GM12878 (cell line): Measurements from ENCODE around the gene ZNF526. TPM values are rescaled to one million over a fixed set of nuclear protein-coding genes. Genes with fewer than 3 reads are reported as not detected.

ENCODE experiments used
- ATAC-seq: fragments of 200-7000 bp; cut with Tn5 transposase; 3 replicates; pipeline ENCODE4 v1.9.1; 2020; ENCODE audit warnings: mild to moderate bottlenecking, moderate library complexity
- BruUV-seq: library from RNA; stranded (reverse); fragments of 400-500 nt; replicated peaks from 2 replicates; lab custom pipeline; 2021; lab: Mats Ljungman, UMichigan
- CTCF ChIA-PET: fragments of 300-600 bp; sonication (Branson Sonifier 250); formaldehyde crosslinking; extraction: SDS; loops from one replicate; lab custom pipeline; 2021; ENCODE audit warnings: inconsistent platforms; lab: Yijun Ruan, JAX
- POLR2A ChIA-PET: fragments of 350-600 bp; formaldehyde crosslinking; extraction: SDS; loops from one replicate; lab custom pipeline; 2021; ENCODE audit warnings: inconsistent platforms; lab: Charles Lee
- RAD21 ChIA-PET: fragments of 300-600 bp; sonication (Branson Sonifier 250); formaldehyde crosslinking; loops from one replicate; lab custom pipeline; 2023; ENCODE audit warnings: antibody characterized with exemption; ENCODE audit not compliant: unreplicated experiment; lab: Charles Lee
- SMC1A ChIA-PET: fragments of 300-600 bp; sonication (Branson Sonifier 250); formaldehyde crosslinking; loops from one replicate; lab custom pipeline; 2023; ENCODE audit not compliant: unreplicated experiment, uncharacterized antibody; lab: Charles Lee
- DNase-seq: peaks from one replicate; pipeline ENCODE4 v3.0.0-alpha.2; 2011; ENCODE audit warnings: low read depth, low spot score
- FAIRE-seq: peaks from 3 replicates; lab custom pipeline; 2011; peaks lifted over from hg19 to GRCh38; lab: Jason Lieb, UNC
- H2AFZ ChIP-seq: 2 replicates; pipeline ENCODE4 v1.6.0; 2011; ENCODE audit warnings: low read depth, low read length, control low read depth; ENCODE audit not compliant: control insufficient read depth
- H3K27ac ChIP-seq: 2 replicates; pipeline ENCODE4 v1.5.1; 2011; ENCODE audit warnings: control low read depth; ENCODE audit not compliant: control insufficient read depth, insufficient read depth
- H3K27me3 ChIP-seq, 2 experiments: replicated peaks in 1 of 2; 2 replicates each; pipeline versions ENCODE4 v1.6.0 to v1.6.1; 2011; ENCODE audit warnings: low read length in 1 of 2; ENCODE audit not compliant: control insufficient read depth in 2 of 2, insufficient read depth in 2 of 2
- H3K36me3 ChIP-seq, 2 experiments: 2 replicates each; pipeline ENCODE4 v1.5.1; 2011; ENCODE audit warnings: low read length in 1 of 2; ENCODE audit not compliant: control insufficient read depth in 2 of 2, insufficient read depth in 2 of 2
- H3K4me1 ChIP-seq: 2 replicates; pipeline ENCODE4 v1.6.1; 2011; ENCODE audit warnings: mild to moderate bottlenecking, low read length, moderate library complexity, mixed read lengths; ENCODE audit not compliant: control insufficient read depth, insufficient read depth
- H3K4me2 ChIP-seq: 2 replicates; pipeline ENCODE4 v1.6.0; 2011; ENCODE audit warnings: control low read depth; ENCODE audit not compliant: control insufficient read depth, insufficient read depth
- H3K4me3 ChIP-seq: fragments of 200-600 bp; sonication (generic); 2 replicates; pipeline ENCODE4 v1.5.1; 2016
- H3K79me2 ChIP-seq: 2 replicates; pipeline ENCODE4 v1.6.0; 2011; ENCODE audit warnings: low read length; ENCODE audit not compliant: control insufficient read depth, insufficient read depth
- H3K9ac ChIP-seq: 2 replicates; pipeline ENCODE4 v1.8.0; 2011; ENCODE audit warnings: low read length, control low read depth, mixed read lengths; ENCODE audit not compliant: control insufficient read depth, insufficient read depth
- H3K9me3 ChIP-seq: replicated peaks from 3 replicates; pipeline ENCODE4 v1.5.1; 2011; ENCODE audit warnings: mild to moderate bottlenecking, low read length; ENCODE audit not compliant: control insufficient read depth, insufficient read depth
- H4K20me1 ChIP-seq: 2 replicates; pipeline ENCODE4 v1.6.0; 2011; ENCODE audit not compliant: control insufficient read depth, insufficient read depth
- ATF3 ChIP-seq: IDR thresholded peaks from 2 replicates; pipeline ENCODE4 v1.6.1; 2011; ENCODE audit warnings: low read depth, mild to moderate bottlenecking, low read length, moderate library complexity, borderline replicate concordance; ENCODE audit errors: extremely low read depth
- NKRF ChIP-seq: fragments of 450-650 bp; conservative IDR thresholded peaks from 2 replicates; pipeline ENCODE4 v1.6.1; 2017; ENCODE audit warnings: mild to moderate bottlenecking, moderate library complexity
- PAX5 ChIP-seq: IDR thresholded peaks from 2 replicates; pipeline ENCODE4 v1.6.1; 2011; ENCODE audit warnings: low read depth, low read length, borderline replicate concordance
- REST ChIP-seq: IDR thresholded peaks from 2 replicates; pipeline ENCODE4 v1.6.1; 2012; ENCODE audit warnings: mild to moderate bottlenecking, low read depth, low read length
- RFX5 ChIP-seq: IDR thresholded peaks from 2 replicates; pipeline ENCODE4 v1.6.1; 2011; ENCODE audit warnings: low read depth, low read length, improper control_type of control experiment
- SIN3A ChIP-seq: IDR thresholded peaks from 2 replicates; pipeline ENCODE4 v1.6.1; 2012; ENCODE audit warnings: low read depth, low read length, improper control_type of control experiment
- SPI1 ChIP-seq: IDR thresholded peaks from 2 replicates; pipeline ENCODE4 v1.6.1; 2011; ENCODE audit warnings: low read depth, mild to moderate bottlenecking, low read length, moderate library complexity, borderline replicate concordance; ENCODE audit not compliant: insufficient read depth
- SUZ12 ChIP-seq: fragments of 200-600 bp; sonication (generic); IDR thresholded peaks from one replicate; pipeline ENCODE4 v1.6.1; 2018; ENCODE audit warnings: antibody characterized with exemption, mild to moderate bottlenecking; ENCODE audit not compliant: unreplicated experiment
- TARDBP ChIP-seq: IDR thresholded peaks from 2 replicates; pipeline ENCODE4 v1.6.1; 2016; ENCODE audit warnings: borderline replicate concordance
- ZBTB40 ChIP-seq: fragments of 450-650 bp; IDR thresholded peaks from 2 replicates; pipeline ENCODE4 v1.6.1; 2016; ENCODE audit warnings: mild to moderate bottlenecking, moderate library complexity, borderline replicate concordance
- whole genome bisulfite sequencing: methylation state at CpG from one replicate; pipeline ENCODE4 v1.1.6; 2016; ENCODE audit warnings: low lambda C conversion rate; ENCODE audit not compliant: insufficient replicate concordance, insufficient coverage; ENCODE audit errors: missing lambda C conversion rate; 5-methylcytosine and 5-hydroxymethylcytosine counted together
- in situ Hi-C: fragments of 300-500 bp; cut with MboI; formaldehyde crosslinking; loops from 9 replicates; pipeline ENCODE4 v1.14.3; 2018; ENCODE audit warnings: mixed read lengths
- intact Hi-C: fragments of 100-400 bp; cut with micrococcal nuclease; formaldehyde crosslinking; loops from one replicate; pipeline ENCODE4 v1.14.2; 2022; ENCODE audit not compliant: unreplicated experiment
- polyA plus RNA-seq, 11 experiments: library from polyadenylated mRNA; depleted of rRNA in 4 of 11; unstranded in 6 of 11; stranded (reverse) in 5 of 11; fragments of >200 nt; fragmentation: Nextera tagmentation in 4 of 11; fragmentation: Illumina TruSeq in 1 of 11; extraction: Ambion mirVana in 4 of 11; extraction: Trizol in 1 of 11; gene quantifications; 1 replicate in 1 of 11; 2 replicates in 10 of 11; pipeline versions ENCODE4 v1.2.1 to v1.2.3, GENCODE V29; 2011 to 2016; ENCODE audit warnings: inconsistent platforms in 2 of 11, missing spikeins in 2 of 11, low read depth in 1 of 11
- total RNA-seq, 4 experiments: library from RNA; depleted of rRNA in 3 of 4; stranded (reverse); fragments of >200 nt in 3 of 4; fragmentation: Illumina TruSeq in 1 of 4; extraction: Trizol in 1 of 4; gene quantifications; 2 replicates each; pipeline versions ENCODE4 v1.2.1 to v1.2.3, GENCODE V29; 2013 to 2021

The ZNF526 gene
- total and polyA plus RNA-seq, 10 of the 15 experiments (the other 5 are each of a cell fraction or from before 2014, with no cell fraction given): 1.8 to 18.3 (median 5.5) TPM

GRCh38 chr19:42203700-42204099, 16.4 kb upstream of the ZNF526 start:
- Histone ChIP-seq H3K9ac (no peak overlapping the region), H3K4me3 (no peak overlapping the region), H3K79me2 (peaks cover 9% of the 10 kb centered on the region), H3K27me3 (no peaks in the 10 kb centered on the region), H3K4me1 (peaks cover 45% of the 10 kb centered on the region)
- RAD21 ChIA-PET: no interaction called here
- DNase-seq: no peak
- in situ Hi-C loops: no loop called here
- POLR2A ChIA-PET: no interaction called here
- BruUV-seq: no TSS peak
- no peak for TF ChIP-seq ATF3
- TF ChIP-seq REST: peak; percentile 91
- TF ChIP-seq SUZ12: no peak
- TF ChIP-seq RFX5: no peak
- TF ChIP-seq PAX5: peak; percentile 100
- TF ChIP-seq NKRF: 0 out of 2 replicates have a peak, but pooled peaks have one; percentile 26
- TF ChIP-seq SIN3A: peak; percentile 73; the same call in 1 of the 2 replicates
- peak; percentile 49; the same call in 1 of the 2 replicates for TF ChIP-seq ZBTB40
- TF ChIP-seq SPI1: no peak
- no peak for TF ChIP-seq TARDBP
- TF ChIP-seq, all 136 proteins: peak for 5
- ChIA-PET SMC1A (interaction anchor here (3.6 kb wide), 1 partner anchor 13 kb away, joined by 19 read pairs; the partner anchor contains the start of gene DEDD2), CTCF (interaction anchor here (1.3 kb wide), 1 partner anchor 17 kb away, joined by 3 read pairs; no protein-coding TSS in a partner anchor)
- Histone ChIP-seq H4K20me1 (no peaks in the 10 kb centered on the region), H3K4me2 (no peak overlapping the region), H3K36me3 (peaks cover 21 to 36% of the 10 kb centered on the region in 2 experiments), H3K9me3 (no peaks in the 10 kb centered on the region), H3K27ac (no peak overlapping the region), H2AFZ (no peak overlapping the region)
- ATAC-seq (no peak), FAIRE-seq (no peak)
- WGBS: 91% methylated on average over 2 of the region's 2 CpGs
- intact Hi-C loops: no loop called here
